ENCODE measurements around the gene NEMF. TPM values are rescaled to one million over a fixed set of nuclear protein-coding genes. Genes with fewer than 3 reads are reported as not detected.
"Not testable (repeated sequence)": the region's sequence is repeated elsewhere in the genome, so short reads cannot be mapped to it uniquely, and the experiment has no call there.

Gene NEMF
- total RNA-seq, result 62.5 TPM

- peak; percentile 90 for DNase-seq (ENCODE audit: low spot score)
Observed at GRCh38 chr14:49852301-49853157, at the start of gene NEMF. Gene NEMF (minus strand): TSS chr14:49852788. CDS start chr14:49852753, 35 bp downstream.

DNA sequence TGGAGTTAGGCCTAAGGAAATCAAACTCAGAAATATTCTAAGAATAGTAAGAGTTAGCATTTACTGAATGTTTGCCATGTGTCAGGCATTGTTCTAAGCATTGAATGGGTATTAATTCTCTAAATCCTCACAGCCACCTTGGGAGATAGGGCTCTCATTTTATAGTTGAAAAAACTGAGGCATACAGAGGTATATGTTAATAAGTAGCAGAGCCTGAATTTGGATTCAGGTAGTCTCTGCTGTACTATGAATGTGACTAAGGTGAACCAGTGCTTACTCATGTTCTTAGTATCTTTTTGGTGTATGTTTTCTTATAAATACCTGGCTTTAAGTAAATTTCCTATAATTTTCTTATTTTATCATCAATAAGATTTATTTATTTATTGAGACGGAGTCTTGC, 48.4 kb upstream of the NEMF start:
- no peak for DNase-seq (ENCODE audit: low spot score)

DNA sequence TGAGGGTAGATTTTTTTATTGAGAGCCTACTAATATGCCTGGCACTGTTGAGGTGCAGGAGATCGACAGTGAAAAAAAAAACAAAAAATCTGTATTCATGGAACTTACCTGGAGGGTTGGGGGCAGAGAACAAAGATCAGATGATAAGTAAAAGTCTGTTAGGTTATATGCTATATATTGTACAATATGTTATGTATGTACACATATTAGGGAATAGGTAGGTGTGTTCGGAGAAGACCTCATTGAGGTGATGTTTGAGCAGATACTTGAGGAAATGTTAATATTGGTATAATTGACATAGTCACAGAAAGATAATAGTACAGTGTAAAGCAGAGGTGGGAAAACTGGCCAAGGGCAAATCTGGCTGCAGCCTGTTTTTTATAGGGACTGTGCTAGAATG, 45.9 kb upstream of the NEMF start:
- no peak for DNase-seq (ENCODE audit: low spot score)

DNA sequence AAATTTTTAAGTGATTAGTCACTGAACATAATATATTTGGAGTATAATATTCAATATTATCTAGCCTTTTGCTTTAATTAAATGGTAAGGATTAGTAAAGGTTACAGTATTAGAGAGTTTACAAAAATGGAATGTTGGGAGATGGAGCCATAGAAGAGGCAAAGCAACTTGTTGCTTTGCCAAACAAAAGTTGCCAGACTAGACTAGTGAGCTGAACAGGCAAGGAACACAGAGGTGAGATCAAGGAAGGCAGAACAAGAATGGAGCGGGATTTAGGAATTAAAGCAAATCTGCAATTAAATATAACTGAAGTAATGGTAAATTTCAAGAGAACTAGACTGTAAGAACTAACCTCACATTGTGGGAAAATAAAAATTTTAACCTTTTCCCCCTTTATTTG, 45.4 kb upstream of the NEMF start:
- DNase-seq (ENCODE audit: low spot score), result no peak

DNA sequence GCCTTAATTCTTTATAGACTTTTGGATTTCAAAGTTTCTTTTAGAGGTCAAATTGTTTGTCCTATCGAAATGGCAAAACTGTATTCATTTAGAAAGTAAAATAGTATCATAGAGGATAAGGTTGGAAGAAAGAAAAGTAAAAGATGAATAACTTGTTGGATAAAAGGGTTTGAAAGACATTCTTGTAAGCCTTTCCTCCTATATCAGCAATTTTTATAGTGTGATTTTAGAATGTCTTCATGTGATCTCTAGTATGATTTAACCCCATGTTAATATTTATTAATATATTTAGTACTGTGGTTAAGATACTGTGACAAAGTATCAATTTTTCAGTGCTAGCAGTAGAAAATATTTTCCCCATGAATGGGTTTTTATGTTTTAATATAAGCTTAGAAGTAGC, 44.8 kb upstream of the NEMF start:
- DNase-seq (ENCODE audit: low spot score), result no peak

DNA sequence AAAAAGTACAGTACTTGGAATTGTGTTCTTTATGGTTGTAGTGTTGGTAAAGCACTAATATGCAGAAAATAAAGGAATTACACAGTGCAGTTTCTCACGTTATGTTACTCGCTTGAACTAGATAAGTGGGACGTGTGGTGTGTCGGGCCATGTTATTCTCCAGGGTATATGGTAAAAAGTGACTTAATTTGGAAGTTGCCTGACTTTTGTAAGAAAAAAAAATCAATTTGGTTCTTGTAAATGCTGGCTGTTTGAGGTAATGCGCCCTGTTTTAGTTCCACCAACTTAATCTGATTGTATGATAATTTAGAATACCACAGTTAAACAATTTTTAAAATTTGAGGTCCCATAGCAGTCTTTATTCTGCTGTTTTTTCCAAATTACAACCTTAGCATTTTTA, 44.4 kb upstream of the NEMF start:
- DNase-seq (ENCODE audit: low spot score), result no peak

GRCh38 chr14:49896272-49896671, 43.7 kb upstream of the NEMF start:
- not testable (repeated sequence) for DNase-seq (ENCODE audit: low spot score)

- DNase-seq (ENCODE audit: low spot score), result no peak
Observed at GRCh38 chr14:49895480-49895879, 42.9 kb upstream of the NEMF start.

DNA sequence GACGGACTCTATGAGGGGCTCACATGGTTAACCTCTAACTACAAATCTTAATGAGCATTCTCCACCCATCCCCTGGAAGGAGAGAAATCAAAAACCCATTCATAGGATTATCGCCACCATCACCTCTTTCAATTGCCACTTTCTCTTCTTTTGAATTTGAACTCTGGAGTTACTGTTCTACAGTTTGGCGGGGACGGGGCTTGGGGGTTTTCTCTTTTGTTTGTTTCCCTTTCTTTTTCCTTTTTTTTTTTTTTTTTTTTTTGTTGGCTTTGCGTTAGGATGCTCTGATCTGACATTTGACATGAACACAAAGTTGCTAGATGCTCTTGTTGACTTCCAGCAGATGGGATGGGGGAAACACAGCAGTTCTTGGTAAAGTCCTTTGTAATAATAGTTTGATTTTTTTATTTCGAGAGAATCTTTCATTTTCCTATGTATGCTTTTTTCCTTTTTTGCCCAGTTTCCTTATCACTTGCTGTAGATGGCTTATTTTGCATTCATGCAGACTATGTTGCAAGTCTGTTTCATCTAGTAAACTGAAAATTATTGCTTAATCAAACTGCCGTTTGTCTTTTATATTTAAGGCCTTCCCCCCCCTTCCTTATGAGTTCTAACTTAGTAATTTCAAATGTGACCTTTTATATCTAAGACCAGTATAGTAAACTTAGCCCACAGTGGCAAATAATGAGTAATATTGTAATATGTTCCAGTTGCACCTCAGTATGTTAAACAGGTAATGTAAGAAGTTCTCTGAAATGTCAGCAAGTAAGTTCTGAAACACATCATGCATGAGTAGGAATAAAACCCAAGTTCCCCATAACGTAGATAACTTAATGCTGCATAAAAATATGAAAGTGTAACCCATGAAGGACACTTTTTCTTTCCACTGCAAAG, 41.9 kb upstream of the NEMF start:
- not testable (repeated sequence) for DNase-seq (ENCODE audit: low spot score)

- DNase-seq (ENCODE audit: low spot score), result peak; percentile 48
Observed at GRCh38 chr14:49893309-49894213, 41.0 kb upstream of the NEMF start.

DNA sequence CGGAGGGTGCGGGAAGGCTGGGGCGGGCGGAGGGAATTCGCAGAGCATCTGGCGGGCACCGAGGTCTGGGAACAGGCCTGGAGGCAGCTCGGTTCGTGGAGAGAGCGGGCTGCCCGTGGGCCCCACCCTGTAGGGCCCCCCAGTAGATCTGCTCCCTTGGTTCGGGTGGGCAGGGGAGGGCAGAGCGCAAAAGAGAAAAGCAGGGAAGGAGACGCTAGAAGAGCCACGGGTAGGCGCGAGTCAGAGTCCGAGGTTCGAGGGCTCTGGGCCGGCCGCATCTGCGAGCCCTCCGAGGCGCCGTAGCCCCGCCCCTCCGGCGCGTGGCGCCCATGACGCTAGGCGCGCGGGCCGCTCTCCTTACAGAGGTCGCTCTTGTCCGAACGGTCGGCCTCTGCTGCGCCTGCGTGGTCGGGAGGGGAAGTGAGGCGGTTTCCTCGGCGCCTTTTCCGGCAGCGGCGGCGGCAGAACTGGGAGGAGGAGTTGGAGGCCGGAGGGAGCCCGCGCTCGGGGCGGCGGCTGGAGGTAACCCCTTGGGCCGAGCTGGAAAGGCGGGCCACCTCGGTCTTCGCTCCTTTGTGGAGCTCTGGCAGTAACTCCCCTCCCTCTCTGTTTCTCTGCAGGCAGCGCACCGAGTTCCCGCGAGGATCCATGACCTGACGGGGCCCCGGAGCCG, 40.2 kb upstream of the NEMF start, which contains the start of gene ARF6:
Gene ARF6 (plus strand): TSS at position 447 of the 673 bp plus-strand sequence. CDS start 655 bp downstream, outside the sequence.
- peak; percentile 98 for DNase-seq (ENCODE audit: low spot score)

DNA sequence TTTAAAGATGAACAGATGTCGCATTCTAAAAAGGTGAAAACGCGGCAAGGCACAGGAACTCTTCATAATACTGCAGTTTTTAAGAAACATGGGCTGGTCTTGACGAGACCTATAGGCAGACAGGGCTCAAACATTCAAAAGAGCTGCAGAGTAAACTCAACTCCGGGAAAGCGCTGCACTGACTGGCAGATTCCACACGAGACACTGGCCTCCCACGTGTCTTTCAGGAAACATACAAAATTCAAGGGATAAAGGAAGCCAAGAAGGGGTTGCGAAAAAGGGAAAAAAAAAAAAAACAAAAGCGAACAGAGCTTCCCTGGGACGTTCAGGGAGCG, 39.7 kb upstream of the NEMF start:
- peak; percentile 68 for DNase-seq (ENCODE audit: low spot score)

- DNase-seq (ENCODE audit: low spot score), result no peak
Observed at GRCh38 chr14:49888293-49888692, 35.7 kb upstream of the NEMF start.

DNA sequence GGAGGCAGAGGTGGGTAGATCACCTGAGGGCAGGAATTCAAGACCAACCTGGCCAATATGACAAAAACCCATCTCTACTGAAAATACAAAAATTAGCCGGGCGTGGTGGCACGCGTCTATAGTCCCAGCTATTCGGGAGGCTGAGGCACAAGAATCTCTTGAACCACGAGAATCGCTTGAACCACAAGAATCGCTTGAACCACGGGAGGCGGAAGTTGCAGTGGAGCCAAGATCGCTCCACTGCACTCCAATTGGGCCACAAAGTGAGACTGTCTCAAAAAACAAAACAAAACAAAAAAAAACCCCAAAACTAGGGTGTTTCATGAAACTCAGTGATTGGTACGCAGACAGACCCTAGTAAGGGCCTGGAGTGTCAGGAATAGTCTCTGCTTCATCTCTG, 33.9 kb upstream of the NEMF start:
- DNase-seq (ENCODE audit: low spot score), result no peak

DNA sequence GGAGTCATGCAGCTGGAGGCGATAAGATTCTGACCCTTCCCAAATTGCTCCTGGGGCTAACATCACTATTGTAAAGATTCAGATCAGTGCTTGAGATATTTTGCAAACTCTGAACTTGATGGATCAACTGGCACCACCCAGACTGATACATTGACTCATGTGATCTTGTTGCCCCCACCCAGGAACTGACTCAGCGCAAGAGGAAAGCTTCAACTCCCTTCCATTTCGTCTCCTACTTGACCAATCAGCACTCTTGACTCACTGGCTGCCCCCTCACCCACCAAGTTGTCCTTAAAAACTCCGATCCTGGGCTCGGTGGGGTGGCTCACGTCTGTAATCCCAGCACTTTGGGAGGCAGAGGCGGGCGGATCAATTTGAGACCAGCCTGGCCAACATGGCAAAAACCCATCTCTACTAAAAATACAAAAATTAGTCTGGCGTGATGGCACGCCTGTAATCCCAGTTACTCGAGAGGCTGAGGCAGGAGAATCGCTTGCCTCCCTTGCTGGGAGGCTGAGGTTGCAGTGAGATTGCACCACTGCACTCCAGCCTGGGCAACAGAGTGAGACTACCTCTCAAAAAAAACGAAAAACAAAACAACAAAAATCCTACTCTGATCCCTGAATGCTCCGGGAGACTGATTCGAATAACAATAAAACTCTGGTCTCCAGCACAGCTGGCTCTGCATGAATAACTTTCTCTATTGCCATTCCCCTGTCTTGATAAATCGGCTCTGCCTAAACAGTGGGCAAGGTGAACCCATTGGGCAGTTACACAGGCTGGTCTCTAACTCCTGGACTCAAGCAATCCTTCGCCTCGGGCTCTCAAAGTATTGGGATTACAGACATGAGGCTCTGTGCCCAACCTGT, 30.5 kb upstream of the NEMF start:
- DNase-seq (ENCODE audit: low spot score), result no peak

- no peak for DNase-seq (ENCODE audit: low spot score)
Observed at GRCh38 chr14:49881350-49882001, 28.9 kb upstream of the NEMF start.

GRCh38 chr14:49880267-49881064, 27.9 kb upstream of the NEMF start:
- no peak for DNase-seq (ENCODE audit: low spot score)

DNA sequence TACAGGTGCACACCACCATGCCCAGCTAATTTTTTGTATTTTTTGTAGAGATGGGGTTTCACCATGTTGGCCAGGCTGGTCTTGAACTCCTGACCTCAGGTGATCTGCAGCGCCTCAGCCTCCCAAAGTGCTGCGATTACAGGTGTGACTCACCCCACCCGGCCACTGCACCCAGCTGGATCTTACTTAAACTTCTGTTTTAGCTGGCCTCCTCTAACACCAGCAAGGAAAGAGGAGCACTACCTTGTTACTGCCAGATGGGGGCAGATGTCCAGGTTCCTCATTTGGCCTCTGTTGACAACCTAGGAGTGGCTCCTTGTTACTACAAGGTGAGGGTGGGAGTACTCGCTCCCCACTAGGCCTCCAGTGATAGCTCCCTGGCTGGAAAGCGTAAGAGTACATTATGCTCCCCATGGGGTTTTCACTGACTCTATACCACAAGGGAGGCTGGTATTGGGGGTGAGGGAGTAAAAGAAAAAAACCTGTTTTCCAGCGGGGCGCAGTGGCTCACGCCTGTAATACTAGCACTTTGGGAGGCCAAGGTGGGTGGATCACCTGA, 27.1 kb upstream of the NEMF start:
- DNase-seq (ENCODE audit: low spot score), result no peak
